VCaP (cell line): Measurements from ENCODE around the gene EGFR.

ENCODE experiments used
- H3K27ac ChIP-seq: fragments of 450-650 bp; 2 replicates; pipeline ENCODE4 v1.5.1; 2017
- TF ChIP-seq, protein P1 (sequence below): fragments of 450-650 bp; conservative IDR thresholded peaks from 2 replicates; pipeline ENCODE4 v1.5.1; 2017; ENCODE audit warnings: mild to moderate bottlenecking, moderate library complexity

The EGFR gene

DNA sequence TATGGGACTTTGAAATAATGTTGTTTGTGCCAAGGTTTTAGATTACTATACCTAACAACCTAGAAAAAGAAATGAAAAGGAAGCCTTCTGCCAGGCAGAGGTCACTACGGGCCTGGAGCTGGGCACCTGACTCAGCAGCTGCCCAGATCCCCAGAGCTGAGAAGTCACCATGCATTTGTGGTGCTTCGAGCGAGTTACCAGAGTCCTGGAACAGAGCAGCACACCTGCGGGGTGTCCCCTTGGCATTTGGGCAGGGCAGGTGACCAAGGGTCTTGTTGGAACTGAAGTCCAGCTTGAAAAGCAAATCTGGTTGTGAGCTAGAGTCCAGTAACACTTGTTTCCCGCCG is 25.5 kb downstream of the EGFR start:
- no peak overlapping the region for H3K27ac ChIP-seq

DNA sequence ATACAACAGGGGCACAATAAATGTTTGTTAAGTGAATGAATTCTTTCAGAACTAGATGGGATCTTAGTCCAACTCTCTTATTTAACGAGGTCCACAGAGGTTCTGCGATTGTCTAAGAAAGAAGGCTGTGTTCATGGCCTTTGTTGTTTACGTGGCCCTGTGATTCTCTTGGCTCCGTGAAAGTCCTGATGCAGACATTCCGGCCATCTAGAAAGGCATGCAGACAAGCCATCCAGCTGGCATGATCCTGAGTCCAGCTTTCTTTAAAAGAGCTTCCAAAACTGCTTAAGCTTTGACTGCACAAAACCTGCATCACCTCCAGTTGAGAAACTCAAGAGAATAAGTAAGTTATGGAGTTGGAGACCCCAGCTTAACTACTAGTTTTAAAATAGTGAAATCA is 26.0 kb downstream of the EGFR start:
- H3K27ac ChIP-seq, result no peak overlapping the region
- TF ChIP-seq, protein P1, sequence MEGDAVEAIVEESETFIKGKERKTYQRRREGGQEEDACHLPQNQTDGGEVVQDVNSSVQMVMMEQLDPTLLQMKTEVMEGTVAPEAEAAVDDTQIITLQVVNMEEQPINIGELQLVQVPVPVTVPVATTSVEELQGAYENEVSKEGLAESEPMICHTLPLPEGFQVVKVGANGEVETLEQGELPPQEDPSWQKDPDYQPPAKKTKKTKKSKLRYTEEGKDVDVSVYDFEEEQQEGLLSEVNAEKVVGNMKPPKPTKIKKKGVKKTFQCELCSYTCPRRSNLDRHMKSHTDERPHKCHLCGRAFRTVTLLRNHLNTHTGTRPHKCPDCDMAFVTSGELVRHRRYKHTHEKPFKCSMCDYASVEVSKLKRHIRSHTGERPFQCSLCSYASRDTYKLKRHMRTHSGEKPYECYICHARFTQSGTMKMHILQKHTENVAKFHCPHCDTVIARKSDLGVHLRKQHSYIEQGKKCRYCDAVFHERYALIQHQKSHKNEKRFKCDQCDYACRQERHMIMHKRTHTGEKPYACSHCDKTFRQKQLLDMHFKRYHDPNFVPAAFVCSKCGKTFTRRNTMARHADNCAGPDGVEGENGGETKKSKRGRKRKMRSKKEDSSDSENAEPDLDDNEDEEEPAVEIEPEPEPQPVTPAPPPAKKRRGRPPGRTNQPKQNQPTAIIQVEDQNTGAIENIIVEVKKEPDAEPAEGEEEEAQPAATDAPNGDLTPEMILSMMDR, result no peak

More for the DNA sequence above, 25.5 kb downstream of the EGFR start:
- TF ChIP-seq, protein P1, result no peak

DNA sequence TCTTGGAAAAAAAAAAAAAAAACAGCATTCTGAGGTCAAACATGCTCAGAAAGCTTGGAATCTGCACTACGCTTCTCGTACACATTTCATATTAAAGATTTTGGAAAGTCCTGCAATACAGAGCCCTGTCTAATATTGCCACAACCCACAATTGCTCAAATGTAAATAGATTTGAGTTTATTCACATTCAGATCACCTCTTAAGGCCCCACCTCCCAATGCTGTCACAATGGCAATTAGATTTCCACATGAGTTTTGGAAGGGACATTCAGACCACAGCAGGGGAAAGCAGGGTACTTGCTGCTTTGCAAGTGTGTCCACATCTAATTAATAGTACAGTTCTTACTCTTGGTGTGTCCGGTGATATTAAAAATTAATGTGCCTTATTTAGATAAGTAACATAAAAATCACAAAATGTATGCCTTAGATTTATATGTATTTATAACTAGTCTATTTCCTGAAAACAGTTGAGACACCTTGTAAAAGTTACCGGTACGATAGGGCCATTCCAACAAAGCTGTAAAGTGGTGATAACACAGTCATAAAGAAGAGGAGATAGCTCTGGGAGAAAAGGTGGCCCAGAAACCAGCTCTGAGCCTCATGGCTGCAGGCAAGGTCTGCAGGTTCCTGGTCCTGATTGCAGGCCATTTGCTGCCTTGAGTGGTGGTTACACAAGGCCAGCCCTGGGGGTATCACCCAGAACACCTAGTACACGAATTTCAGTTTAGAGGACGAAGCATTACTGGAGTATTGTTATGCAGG is 27.9 kb downstream of the EGFR start:
- peak overlapping the region; percentile 56 for H3K27ac ChIP-seq
- TF ChIP-seq, protein P1, result no peak

DNA sequence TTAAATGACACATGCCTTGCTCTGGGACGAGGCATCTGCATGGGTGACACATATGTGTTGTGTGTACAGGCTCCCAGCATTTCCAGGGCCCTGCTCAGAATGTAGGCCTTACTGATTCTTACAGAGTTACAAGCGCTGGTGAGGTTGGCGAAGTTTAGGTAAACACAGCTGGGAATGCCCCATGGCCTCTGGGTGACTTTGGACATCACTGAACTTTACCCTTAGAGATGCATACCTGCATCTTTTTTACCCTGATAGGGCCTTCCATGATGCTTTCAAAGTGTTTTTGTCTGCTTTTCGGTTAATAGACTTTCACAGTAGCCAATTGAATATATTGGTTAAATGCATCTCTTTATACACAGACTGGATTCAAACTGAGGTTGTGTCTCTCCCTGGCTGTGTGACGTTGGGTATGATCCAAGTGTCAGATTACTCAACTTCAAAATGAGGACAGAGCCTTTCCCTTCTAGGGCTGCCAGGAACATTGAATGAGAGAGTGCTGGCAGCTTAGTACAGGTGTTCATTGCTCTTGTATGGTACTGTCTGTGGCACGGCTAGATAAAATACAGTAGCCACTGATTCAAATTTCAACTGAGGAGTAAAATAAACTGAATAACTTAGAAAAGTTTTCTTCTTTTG is 29.5 kb downstream of the EGFR start:
- TF ChIP-seq, protein P1, result no peak
- peak overlapping the region; percentile 56 for H3K27ac ChIP-seq

DNA sequence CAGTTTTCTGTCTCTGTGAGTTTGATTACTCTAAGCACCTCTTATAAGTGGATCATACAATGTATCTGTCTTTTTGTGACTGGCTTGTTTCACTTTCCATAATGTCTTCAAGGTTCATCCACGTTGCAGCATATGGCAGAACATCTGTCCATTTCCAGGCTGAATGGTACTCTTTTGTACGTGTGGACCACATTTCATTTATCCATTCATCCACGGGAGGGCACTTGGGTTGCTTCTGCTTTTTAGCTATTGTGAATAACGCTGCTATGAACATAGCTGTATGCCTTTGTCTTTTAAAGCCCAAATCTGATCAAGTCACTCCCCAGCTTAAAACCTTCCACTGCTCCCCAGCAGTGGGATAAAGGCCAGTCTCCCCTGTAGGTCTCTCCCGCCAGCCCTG is 31.5 kb downstream of the EGFR start:
- H3K27ac ChIP-seq, result no peak overlapping the region
- TF ChIP-seq, protein P1, result no peak

DNA sequence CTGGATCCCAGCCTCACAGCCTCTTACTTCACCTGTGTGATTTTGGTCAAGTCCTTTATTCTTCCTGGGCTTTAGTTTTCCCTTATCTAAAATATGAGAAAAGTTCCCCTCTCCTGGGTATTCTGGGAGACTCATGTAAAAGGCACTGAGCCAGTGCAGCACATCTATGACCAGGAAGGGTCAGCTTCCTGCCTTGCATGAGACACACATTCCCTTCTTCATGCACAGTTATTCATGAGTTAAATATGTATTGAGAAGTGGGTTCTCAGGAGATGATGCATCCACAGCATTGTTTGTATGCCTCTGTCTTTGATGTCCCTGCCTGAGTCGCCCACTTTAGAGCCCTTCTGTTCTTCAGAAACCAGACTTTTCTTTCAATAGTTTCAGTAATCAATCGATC is 33.3 kb downstream of the EGFR start:
- TF ChIP-seq, protein P1, result no peak
- H3K27ac ChIP-seq, result no peak overlapping the region

DNA sequence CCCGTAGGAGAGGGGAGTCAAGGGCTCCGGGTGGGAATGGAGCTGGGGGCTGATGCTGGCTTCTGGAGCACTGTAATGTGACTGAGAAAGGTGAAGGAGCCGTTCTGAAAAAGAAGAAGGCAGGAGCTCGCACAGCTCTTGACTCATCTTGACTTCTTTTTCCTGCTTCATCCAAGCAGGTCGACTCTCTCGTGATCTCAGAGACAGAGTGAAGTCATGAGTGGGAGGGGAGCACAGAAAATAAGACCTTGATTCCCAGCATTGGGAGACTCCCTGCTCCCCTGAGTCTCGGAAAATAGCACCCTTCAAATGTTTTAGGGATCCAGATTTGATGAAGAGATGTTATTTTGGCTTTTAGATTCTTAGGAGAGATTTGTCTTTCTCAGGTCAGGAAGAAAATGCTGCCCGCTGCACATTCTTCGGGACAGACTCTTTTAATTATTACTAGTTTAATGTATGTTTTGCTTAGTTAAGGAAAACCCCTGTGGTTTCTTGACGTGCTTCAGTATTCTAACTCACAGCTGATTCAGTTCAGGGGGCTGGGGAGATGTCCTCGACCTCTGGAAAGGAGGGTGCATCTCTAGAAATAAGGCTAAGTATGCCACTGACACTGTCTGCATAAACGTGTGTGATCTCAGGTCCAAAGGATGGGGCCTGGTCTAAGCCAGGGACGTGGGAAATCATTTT is 34.1 kb downstream of the EGFR start:
- H3K27ac ChIP-seq, result no peak overlapping the region
- TF ChIP-seq, protein P1, result no peak
